PFSK-1 (cell line): ENCODE results near the gene ZNF534.

Source experiments
- FOXP2 ChIP-seq: optimal IDR thresholded peaks from 2 replicates; pipeline ENCODE3; 2011; ENCODE audit warnings: borderline replicate concordance, control low read depth, inconsistent platforms; ENCODE audit not compliant: insufficient read depth; ENCODE audit errors: extremely low read length, extremely low read depth
- POLR2AphosphoS5 ChIP-seq: IDR thresholded peaks from 2 replicates; pipeline ENCODE4 v1.6.1; 2012; ENCODE audit warnings: low read depth, mild to moderate bottlenecking, control low read depth, low read length, moderate library complexity
- SIN3A ChIP-seq: IDR thresholded peaks from 2 replicates; pipeline ENCODE4 v1.6.1; 2012; ENCODE audit warnings: mild to moderate bottlenecking, low read length, moderate library complexity, borderline replicate concordance; ENCODE audit not compliant: insufficient read depth
- TAF1 ChIP-seq: IDR thresholded peaks from 2 replicates; pipeline ENCODE4 v1.6.1; 2012; ENCODE audit warnings: low read length, control low read depth, borderline replicate concordance; ENCODE audit not compliant: insufficient read depth
- TF ChIP-seq, protein P1 (sequence below), 2 experiments: IDR thresholded peaks; 2 replicates each; pipeline versions ENCODE4 v1.6.1 to v1.8.0; 2011 to 2012; ENCODE audit warnings: low read depth in 2 of 2, low read length in 2 of 2, control low read depth in 1 of 2, inconsistent platforms in 1 of 2, mild to moderate bottlenecking in 1 of 2, moderate library complexity in 1 of 2; ENCODE audit not compliant: insufficient read depth in 1 of 2

Gene ZNF534

DNA sequence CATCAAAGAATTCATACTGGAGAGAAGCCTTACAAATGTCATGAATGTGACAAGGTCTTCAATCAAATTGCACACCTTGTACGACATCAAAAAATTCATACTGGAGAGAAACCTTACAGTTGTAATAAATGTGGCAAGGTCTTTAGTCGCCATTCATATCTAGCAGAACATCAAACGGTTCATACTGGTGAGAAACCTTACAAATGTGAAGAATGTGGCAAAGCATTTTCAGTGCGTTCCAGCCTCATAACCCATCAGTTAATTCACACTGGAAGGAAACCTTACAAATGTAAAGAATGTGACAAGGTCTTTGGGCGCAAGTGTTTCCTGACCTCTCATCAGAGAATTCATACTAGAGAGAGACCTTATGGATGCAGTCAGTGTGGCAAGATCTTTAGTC, 13.2 kb upstream of the ZNF534 start:
- TF ChIP-seq TAF1, result no peak
- TF ChIP-seq POLR2AphosphoS5, result no peak
- TF ChIP-seq, protein P1, sequence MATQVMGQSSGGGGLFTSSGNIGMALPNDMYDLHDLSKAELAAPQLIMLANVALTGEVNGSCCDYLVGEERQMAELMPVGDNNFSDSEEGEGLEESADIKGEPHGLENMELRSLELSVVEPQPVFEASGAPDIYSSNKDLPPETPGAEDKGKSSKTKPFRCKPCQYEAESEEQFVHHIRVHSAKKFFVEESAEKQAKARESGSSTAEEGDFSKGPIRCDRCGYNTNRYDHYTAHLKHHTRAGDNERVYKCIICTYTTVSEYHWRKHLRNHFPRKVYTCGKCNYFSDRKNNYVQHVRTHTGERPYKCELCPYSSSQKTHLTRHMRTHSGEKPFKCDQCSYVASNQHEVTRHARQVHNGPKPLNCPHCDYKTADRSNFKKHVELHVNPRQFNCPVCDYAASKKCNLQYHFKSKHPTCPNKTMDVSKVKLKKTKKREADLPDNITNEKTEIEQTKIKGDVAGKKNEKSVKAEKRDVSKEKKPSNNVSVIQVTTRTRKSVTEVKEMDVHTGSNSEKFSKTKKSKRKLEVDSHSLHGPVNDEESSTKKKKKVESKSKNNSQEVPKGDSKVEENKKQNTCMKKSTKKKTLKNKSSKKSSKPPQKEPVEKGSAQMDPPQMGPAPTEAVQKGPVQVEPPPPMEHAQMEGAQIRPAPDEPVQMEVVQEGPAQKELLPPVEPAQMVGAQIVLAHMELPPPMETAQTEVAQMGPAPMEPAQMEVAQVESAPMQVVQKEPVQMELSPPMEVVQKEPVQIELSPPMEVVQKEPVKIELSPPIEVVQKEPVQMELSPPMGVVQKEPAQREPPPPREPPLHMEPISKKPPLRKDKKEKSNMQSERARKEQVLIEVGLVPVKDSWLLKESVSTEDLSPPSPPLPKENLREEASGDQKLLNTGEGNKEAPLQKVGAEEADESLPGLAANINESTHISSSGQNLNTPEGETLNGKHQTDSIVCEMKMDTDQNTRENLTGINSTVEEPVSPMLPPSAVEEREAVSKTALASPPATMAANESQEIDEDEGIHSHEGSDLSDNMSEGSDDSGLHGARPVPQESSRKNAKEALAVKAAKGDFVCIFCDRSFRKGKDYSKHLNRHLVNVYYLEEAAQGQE (IDR thresholded peaks at IDR 0.05; ENCODE audit: insufficient read depth in 1 of 2, low read depth in 2 of 2, low read length in 2 of 2), result no peak

DNA sequence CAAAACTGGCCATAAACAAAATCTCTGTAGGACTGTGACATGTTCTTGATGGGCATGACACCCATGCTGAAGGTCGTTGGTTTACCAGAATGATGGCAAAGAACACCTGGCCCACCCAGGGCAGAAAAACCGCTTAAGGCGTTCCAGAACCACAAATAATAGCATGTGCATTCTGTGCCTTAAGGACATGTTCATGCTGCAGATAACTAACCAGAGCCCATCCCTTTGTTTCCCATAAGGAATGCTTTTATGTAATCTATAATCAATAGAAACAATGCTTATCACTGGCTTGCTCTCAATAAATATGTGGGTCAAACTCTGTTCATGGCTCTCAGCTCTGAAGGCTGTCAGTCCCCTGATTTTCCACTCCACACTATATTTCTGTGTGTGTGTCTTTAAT, 13.2 kb downstream of the ZNF534 start:
- TF ChIP-seq, protein P1 (IDR thresholded peaks at IDR 0.05; ENCODE audit: insufficient read depth in 1 of 2, low read depth in 2 of 2, low read length in 2 of 2), result no peak
- no peak for TF ChIP-seq FOXP2
- TF ChIP-seq SIN3A, result no peak
- no peak for TF ChIP-seq POLR2AphosphoS5

DNA sequence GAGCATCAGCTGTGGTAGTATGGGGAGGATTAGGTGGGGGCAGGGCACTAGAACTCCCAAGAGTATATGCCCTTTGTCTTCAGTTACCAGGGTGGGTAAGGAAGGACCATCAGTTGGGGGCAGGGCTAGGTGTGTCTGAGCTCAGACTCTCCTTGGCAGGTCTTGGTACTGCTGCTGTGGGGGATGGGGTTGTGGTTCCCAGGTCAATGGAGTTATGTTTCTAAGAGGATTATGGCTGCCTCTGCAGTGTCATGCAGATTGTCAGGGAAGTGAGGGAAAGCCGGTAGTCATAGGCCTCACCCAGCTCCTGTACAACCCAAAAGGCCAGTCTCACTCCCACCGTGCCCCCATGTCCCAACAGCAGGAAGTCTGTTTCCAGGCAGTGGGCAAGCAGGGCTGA, 15.6 kb downstream of the ZNF534 start:
- TF ChIP-seq TAF1, result no peak
- TF ChIP-seq FOXP2, result no peak
- TF ChIP-seq POLR2AphosphoS5, result no peak
- TF ChIP-seq, protein P1 (IDR thresholded peaks at IDR 0.05; ENCODE audit: insufficient read depth in 1 of 2, low read depth in 2 of 2, low read length in 2 of 2), result no peak
- no peak for TF ChIP-seq SIN3A

DNA sequence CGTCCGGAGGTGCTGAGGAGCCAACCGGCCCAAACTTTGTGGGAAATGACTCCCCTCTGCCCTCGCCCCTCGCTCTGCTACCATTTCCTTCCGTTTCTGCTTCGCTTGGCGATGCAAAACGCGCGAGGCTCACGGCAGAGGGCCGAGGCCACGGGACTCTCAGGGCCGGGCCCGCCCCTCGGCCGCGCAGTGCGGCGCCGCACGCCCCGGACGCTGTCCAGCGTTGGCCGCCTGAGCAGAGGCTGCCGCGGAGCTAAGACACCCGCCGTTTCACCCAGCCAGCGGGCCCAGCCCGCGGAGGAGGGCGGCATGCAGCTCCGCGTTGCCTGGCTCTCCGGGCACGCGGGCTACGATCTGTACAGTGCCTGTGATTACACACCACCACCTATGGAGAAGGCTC, 22.3 kb downstream of the ZNF534 start:
- no peak for TF ChIP-seq SIN3A
- TF ChIP-seq FOXP2, result no peak
- TF ChIP-seq TAF1, result no peak
- TF ChIP-seq, protein P1 (IDR thresholded peaks at IDR 0.05; ENCODE audit: insufficient read depth in 1 of 2, low read depth in 2 of 2, low read length in 2 of 2), result no peak
- TF ChIP-seq POLR2AphosphoS5, result no peak

DNA sequence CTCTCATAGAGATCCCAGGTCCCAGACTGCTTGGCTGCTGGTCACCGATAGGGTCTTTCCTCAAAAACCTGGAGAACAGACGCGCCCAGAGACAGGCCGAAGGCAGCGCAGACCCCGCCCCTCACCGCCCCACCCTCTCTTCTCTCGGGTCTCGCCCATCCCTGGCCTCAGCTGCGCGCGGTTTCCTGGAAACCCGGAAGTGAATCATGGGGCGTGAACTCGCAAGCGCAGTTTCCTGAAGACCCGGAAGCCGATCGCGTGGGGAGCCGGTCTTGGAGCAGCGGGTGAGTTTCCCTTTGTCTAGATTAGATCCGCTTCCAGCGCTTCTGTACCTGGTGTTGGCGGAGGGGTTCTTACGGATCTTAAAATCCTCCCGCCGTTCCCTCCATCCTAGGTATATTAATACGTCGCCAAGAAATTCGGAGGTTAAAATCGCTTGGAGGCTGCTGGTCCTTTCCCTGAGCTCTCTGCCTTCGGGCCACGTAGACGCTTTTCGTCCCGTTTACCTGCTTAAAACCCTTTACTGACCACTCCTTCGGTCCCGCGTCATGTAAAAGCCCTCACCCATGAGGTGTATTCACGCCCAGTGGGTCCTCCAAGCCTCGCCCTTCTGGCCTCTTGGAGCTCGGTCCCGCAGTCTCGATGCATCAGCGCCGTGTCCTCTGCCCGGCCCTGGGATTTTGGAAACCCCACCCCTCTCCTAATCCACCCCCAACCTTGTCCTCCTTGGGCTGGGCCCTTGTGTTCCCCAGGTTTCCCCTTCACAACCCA, 24.6 kb downstream of the ZNF534 start, which contains the start of gene ZNF578:
Gene ZNF578, plus strand, starts transcription at position 230 of the 771 bp plus-strand sequence. CDS start 48,293 bp downstream, outside the sequence.
- no peak for TF ChIP-seq POLR2AphosphoS5
- TF ChIP-seq, protein P1 (IDR thresholded peaks at IDR 0.05; ENCODE audit: insufficient read depth in 1 of 2, low read depth in 2 of 2, low read length in 2 of 2), result no peak
- TF ChIP-seq SIN3A, result no peak
- TF ChIP-seq TAF1, result no peak
- no peak for TF ChIP-seq FOXP2
